OCI-LY1 (cell line): ENCODE results near the gene FOXP3.

Experiments used
- CTCF ChIP-seq: fragments of 200-600 bp; sonication (generic), shearing (Covaris generic); IDR thresholded peaks from 2 replicates; pipeline ENCODE4 v1.5.1; 2017; ENCODE audit warnings: mild to moderate bottlenecking, antibody characterized with exemption, low read length, moderate library complexity, mixed read lengths
- EZH2 ChIP-seq: fragments of 200-600 bp; sonication (generic), shearing (Covaris generic); IDR thresholded peaks from 2 replicates; pipeline ENCODE4 v1.8.0; 2017; ENCODE audit warnings: borderline replicate concordance, mixed run types, mild to moderate bottlenecking, antibody characterized with exemption, low read length, moderate library complexity, mixed read lengths

GRCh38 chrX:49257846-49258748 is 6.4 kb downstream of the FOXP3 start:
- TF ChIP-seq EZH2 (no peak), CTCF (no peak)
